Endothelial cell of umbilical vein (primary cell): ENCODE data around the gene MGAM2. TPM values are rescaled to one million over a fixed set of nuclear protein-coding genes. Genes with fewer than 3 reads are reported as not detected.

Source experiments
- BruUV-seq: library from RNA; stranded (reverse); fragments of 400-500 nt; replicated peaks from 2 replicates; lab custom pipeline; 2021; lab: Mats Ljungman, UMichigan
- CTCF ChIA-PET: fragments of 300-600, 350-600 bp; sonication (Branson Sonifier 250); formaldehyde crosslinking; loops from one replicate; lab custom pipeline; 2021; ENCODE audit warnings: antibody characterized with exemption, inconsistent platforms; lab: Charles Lee
- POLR2A ChIA-PET: fragments of 300-600, 350-600 bp; sonication (Branson Sonifier 250); formaldehyde crosslinking; loops from one replicate; lab custom pipeline; 2021; ENCODE audit warnings: antibody characterized with exemption, inconsistent platforms; lab: Charles Lee
- DNase-seq: peaks from one replicate; pipeline ENCODE4 v3.0.0-alpha.2; 2011; ENCODE audit warnings: low read depth, low spot score
- FAIRE-seq: peaks from 2 replicates; lab custom pipeline; 2011; peaks lifted over from hg19 to GRCh38; lab: Jason Lieb, UNC
- H2AFZ ChIP-seq: 2 replicates; pipeline ENCODE4 v1.6.0; 2012; ENCODE audit warnings: low read depth, low read length, control low read depth, inconsistent platforms
- H3K27ac ChIP-seq: 2 replicates; pipeline ENCODE4 v1.5.1; 2011; ENCODE audit warnings: low read depth, mild to moderate bottlenecking, control low read depth, low read length, moderate library complexity; ENCODE audit not compliant: insufficient read depth
- H3K27me3 ChIP-seq, 2 experiments: 2 replicates each; pipeline versions ENCODE4 v1.6.0 to v1.6.1; 2011; ENCODE audit warnings: low read length in 2 of 2, mixed read lengths in 1 of 2; ENCODE audit not compliant: control insufficient read depth in 2 of 2, insufficient read depth in 2 of 2
- H3K36me3 ChIP-seq, 2 experiments: 2 replicates in 1 of 2; 3 replicates in 1 of 2; pipeline ENCODE4 v1.5.1; 2011; ENCODE audit warnings: low read length in 2 of 2, mild to moderate bottlenecking in 1 of 2, moderate library complexity in 1 of 2; ENCODE audit not compliant: control insufficient read depth in 2 of 2, insufficient read depth in 2 of 2; ENCODE audit errors: extremely low read depth in 1 of 2
- H3K4me1 ChIP-seq: 3 replicates; pipeline ENCODE4 v1.5.1; 2011; ENCODE audit warnings: mild to moderate bottlenecking, low read length; ENCODE audit not compliant: control insufficient read depth, insufficient read depth; ENCODE audit errors: extremely low read depth
- H3K4me2 ChIP-seq: 2 replicates; pipeline ENCODE4 v1.6.1; 2011; ENCODE audit warnings: low read length, control low read depth, mixed read lengths; ENCODE audit not compliant: insufficient read depth
- H3K4me3 ChIP-seq, 3 experiments: fragments of 200-600 bp in 1 of 3; sonication (generic), shearing (Covaris generic) in 1 of 3; replicated peaks in 1 of 3; 2 replicates each; pipeline ENCODE4 v1.5.1; 2011 to 2016; ENCODE audit warnings: control low read depth in 3 of 3, low read length in 3 of 3, mild to moderate bottlenecking in 2 of 3, inconsistent platforms in 1 of 3, low read depth in 1 of 3, moderate library complexity in 1 of 3; ENCODE audit not compliant: insufficient read depth in 1 of 3
- H3K79me2 ChIP-seq: 2 replicates; pipeline ENCODE4 v1.6.0; 2012; ENCODE audit warnings: low read length, inconsistent platforms; ENCODE audit not compliant: control insufficient read depth, insufficient read depth
- H3K9ac ChIP-seq: replicated peaks from 2 replicates; pipeline ENCODE3; 2011; ENCODE audit warnings: low read length, control low read depth; ENCODE audit not compliant: insufficient read depth; ENCODE audit errors: extremely low read depth
- H3K9me1 ChIP-seq: replicated peaks from 3 replicates; pipeline ENCODE4 v1.6.0; 2011; ENCODE audit warnings: mild to moderate bottlenecking, low read length; ENCODE audit not compliant: control insufficient read depth, insufficient read depth; ENCODE audit errors: extremely low read depth
- H3K9me3 ChIP-seq: replicated peaks from 2 replicates; pipeline ENCODE4 v1.5.1; 2012; ENCODE audit warnings: low read length, inconsistent platforms; ENCODE audit not compliant: control insufficient read depth, insufficient read depth
- H4K20me1 ChIP-seq: replicated peaks from 2 replicates; pipeline ENCODE3; 2011; ENCODE audit warnings: mild to moderate bottlenecking, low read length; ENCODE audit not compliant: control insufficient read depth, insufficient read depth; ENCODE audit errors: extremely low read depth
- EZH2 ChIP-seq: IDR thresholded peaks from 2 replicates; pipeline ENCODE4 v1.6.1; 2012; ENCODE audit warnings: borderline replicate concordance, low read depth, mild to moderate bottlenecking, moderate library complexity, low read length, inconsistent platforms; ENCODE audit not compliant: severe bottlenecking
- FOS ChIP-seq: IDR thresholded peaks from 2 replicates; pipeline ENCODE4 v1.6.1; 2011; ENCODE audit warnings: mild to moderate bottlenecking, low read length, moderate library complexity, borderline replicate concordance; ENCODE audit not compliant: insufficient read depth
- GATA2 ChIP-seq: IDR thresholded peaks from 2 replicates; pipeline ENCODE4 v1.7.0; 2011; ENCODE audit warnings: low read depth, mild to moderate bottlenecking, moderate library complexity, mixed read lengths, low read length; ENCODE audit not compliant: insufficient read length, insufficient read depth
- JUN ChIP-seq: IDR thresholded peaks from 2 replicates; pipeline ENCODE4 v1.6.1; 2011; ENCODE audit warnings: borderline replicate concordance, low read depth; ENCODE audit not compliant: insufficient read length, insufficient read depth
- MYC ChIP-seq: IDR thresholded peaks from one replicate; pipeline ENCODE4 v1.6.1; 2011; ENCODE audit warnings: mild to moderate bottlenecking, low read depth, low read length
- POLR2A ChIP-seq: IDR thresholded peaks from 2 replicates; pipeline ENCODE4 v1.6.1; 2012; ENCODE audit warnings: low read depth, mild to moderate bottlenecking, control low read depth, low read length
- POLR2AphosphoS5 ChIP-seq: IDR thresholded peaks from 2 replicates; pipeline ENCODE4 v1.6.1; 2012; ENCODE audit warnings: low read depth, mild to moderate bottlenecking, control low read depth, low read length, moderate library complexity; ENCODE audit not compliant: insufficient read depth
- dilution Hi-C: fragments of 300-500 bp; cut with MboI; formaldehyde crosslinking; loops from one replicate; pipeline ENCODE4 v1.15.0; 2019; ENCODE audit warnings: low sequenced_read_pairs; ENCODE audit not compliant: extremely low pct_ligation_motif_present
- intact Hi-C: fragments of 100-400 bp; cut with micrococcal nuclease; formaldehyde crosslinking; loops from one replicate; pipeline ENCODE4 v1.10.0; 2022
- polyA plus RNA-seq, 4 experiments: library from polyadenylated mRNA; depleted of rRNA in 3 of 4; stranded (reverse) in 3 of 4; unstranded in 1 of 4; fragments of >200 nt; gene quantifications; 2 replicates each; pipeline versions ENCODE4 v1.2.1 to v1.2.3, GENCODE V29; 2011 to 2012; ENCODE audit warnings: missing spikeins in 1 of 4
- total RNA-seq: library from RNA; stranded (reverse); gene quantifications from 2 replicates; pipeline ENCODE4 v1.2.3, GENCODE V29; 2021
- TF ChIP-seq, protein P1 (sequence below): IDR thresholded peaks from 2 replicates; pipeline ENCODE4 v1.6.1; 2011; ENCODE audit not compliant: insufficient read depth, insufficient read length
- TF ChIP-seq, protein P2 (sequence below), 2 donors: IDR thresholded peaks; 1 replicate in 1 of 2; 2 replicates in 1 of 2; pipeline ENCODE4 v1.5.1; 2011; ENCODE audit warnings: low read length in 2 of 2, mild to moderate bottlenecking in 2 of 2, moderate library complexity in 2 of 2, control low read depth in 1 of 2, inconsistent platforms in 1 of 2, low read depth in 1 of 2; ENCODE audit not compliant: insufficient read depth in 1 of 2; ENCODE audit errors: extremely low read depth in 1 of 2

The MGAM2 gene
- total and polyA plus RNA-seq, 2 donors (not counting 3 experiments of a cell fraction or from before 2014, with no cell fraction given), result not detected

DNA sequence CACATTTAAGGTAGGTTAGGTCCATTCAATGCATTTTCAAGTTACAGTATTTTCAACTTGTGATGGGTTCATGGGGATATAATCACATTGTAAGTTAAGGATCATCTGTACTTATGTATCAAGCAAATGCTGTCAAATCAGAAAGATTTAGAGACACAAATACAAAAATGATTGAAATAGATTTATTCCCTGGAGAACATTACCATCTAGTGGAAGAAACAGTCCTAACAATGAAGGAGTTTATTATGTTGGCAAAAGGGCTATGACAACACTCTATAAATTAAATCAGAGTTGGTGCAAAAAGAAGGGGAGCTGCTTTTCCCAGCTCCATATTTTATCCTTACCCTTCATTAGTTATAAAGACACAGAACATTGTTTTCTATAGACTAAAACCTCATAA, 77.3 kb downstream of the MGAM2 start:
- no peaks in the 10 kb centered on the region for H3K9me1 ChIP-seq
- no peak overlapping the region for H2AFZ ChIP-seq
- H3K9me3 ChIP-seq, result no peaks in the 10 kb centered on the region
- dilution Hi-C loops (no loop called here), intact Hi-C loops (no loop called here)
- no peak overlapping the region for H3K27ac ChIP-seq
- H3K4me1 ChIP-seq, result no peaks in the 10 kb centered on the region
- H3K36me3 ChIP-seq, result no peaks in the 10 kb centered on the region
- FAIRE-seq, result no peak
- ChIA-PET CTCF (no interaction called here), POLR2A (no interaction called here)
- H3K27me3 ChIP-seq, result no peaks in the 10 kb centered on the region
- H3K9ac ChIP-seq, result no peak overlapping the region
- no peak for DNase-seq
- TF ChIP-seq FOS, result no peak
- TF ChIP-seq, protein P1, sequence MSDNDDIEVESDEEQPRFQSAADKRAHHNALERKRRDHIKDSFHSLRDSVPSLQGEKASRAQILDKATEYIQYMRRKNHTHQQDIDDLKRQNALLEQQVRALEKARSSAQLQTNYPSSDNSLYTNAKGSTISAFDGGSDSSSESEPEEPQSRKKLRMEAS, result no peak
- no peak for TF ChIP-seq MYC
- TF ChIP-seq, protein P2, sequence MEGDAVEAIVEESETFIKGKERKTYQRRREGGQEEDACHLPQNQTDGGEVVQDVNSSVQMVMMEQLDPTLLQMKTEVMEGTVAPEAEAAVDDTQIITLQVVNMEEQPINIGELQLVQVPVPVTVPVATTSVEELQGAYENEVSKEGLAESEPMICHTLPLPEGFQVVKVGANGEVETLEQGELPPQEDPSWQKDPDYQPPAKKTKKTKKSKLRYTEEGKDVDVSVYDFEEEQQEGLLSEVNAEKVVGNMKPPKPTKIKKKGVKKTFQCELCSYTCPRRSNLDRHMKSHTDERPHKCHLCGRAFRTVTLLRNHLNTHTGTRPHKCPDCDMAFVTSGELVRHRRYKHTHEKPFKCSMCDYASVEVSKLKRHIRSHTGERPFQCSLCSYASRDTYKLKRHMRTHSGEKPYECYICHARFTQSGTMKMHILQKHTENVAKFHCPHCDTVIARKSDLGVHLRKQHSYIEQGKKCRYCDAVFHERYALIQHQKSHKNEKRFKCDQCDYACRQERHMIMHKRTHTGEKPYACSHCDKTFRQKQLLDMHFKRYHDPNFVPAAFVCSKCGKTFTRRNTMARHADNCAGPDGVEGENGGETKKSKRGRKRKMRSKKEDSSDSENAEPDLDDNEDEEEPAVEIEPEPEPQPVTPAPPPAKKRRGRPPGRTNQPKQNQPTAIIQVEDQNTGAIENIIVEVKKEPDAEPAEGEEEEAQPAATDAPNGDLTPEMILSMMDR (IDR thresholded peaks at IDR 0.05; ENCODE audit: extremely low read depth in 1 of 2, insufficient read depth in 1 of 2, low read depth in 1 of 2, low read length in 2 of 2), result no peak
- no peak for TF ChIP-seq POLR2A
- TF ChIP-seq POLR2AphosphoS5, result no peak
- TF ChIP-seq JUN, result no peak
- no peak for TF ChIP-seq EZH2
- TF ChIP-seq GATA2, result no peak
- H3K4me3 ChIP-seq, result no peak overlapping the region
- no TSS peak for BruUV-seq
- H3K79me2 ChIP-seq, result no peaks in the 10 kb centered on the region
- no peaks in the 10 kb centered on the region for H4K20me1 ChIP-seq
- H3K4me2 ChIP-seq, result no peak overlapping the region
